ENCODE measurements around the gene DCAF4. TPM values are rescaled to one million over a fixed set of nuclear protein-coding genes. Genes with fewer than 3 reads are reported as not detected.

Gene DCAF4
- total and polyA plus RNA-seq, 2 donors = 5.9 to 16.6 TPM

- DNase-seq (ENCODE audit: extremely low spot score) = no peak
- no peak overlapping the region for H3K4me3 ChIP-seq (ENCODE audit: low read depth, low read length)
- no peaks in the 10 kb centered on the region for H3K4me1 ChIP-seq (ENCODE audit: insufficient read depth)
- no peak overlapping the region for H3K27ac ChIP-seq (ENCODE audit: low read depth)
- no peaks in the 10 kb centered on the region for H3K36me3 ChIP-seq (ENCODE audit: insufficient read depth)
- 81% methylated on average over 2 of the region's 2 CpGs for WGBS
Observed at GRCh38 chr14:72888636-72889201, 37.5 kb upstream of the DCAF4 start.

GRCh38 chr14:72889366-72889765 is 36.9 kb upstream of the DCAF4 start:
- Histone ChIP-seq H3K36me3 (ENCODE audit: insufficient read depth) (no peaks in the 10 kb centered on the region), H3K4me1 (ENCODE audit: insufficient read depth) (no peaks in the 10 kb centered on the region), H3K4me3 (ENCODE audit: low read depth, low read length) (no peak overlapping the region), H3K27ac (ENCODE audit: low read depth) (no peak overlapping the region)
- DNase-seq (ENCODE audit: extremely low spot score) = no peak
- WGBS = 63% methylated on average over 5 of the region's 5 CpGs

GRCh38 chr14:72891666-72892102 is 34.6 kb upstream of the DCAF4 start:
- Histone ChIP-seq H3K36me3 (ENCODE audit: insufficient read depth) (no peaks in the 10 kb centered on the region), H3K4me3 (ENCODE audit: low read depth, low read length) (peak overlapping the region; percentile 65), H3K4me1 (ENCODE audit: insufficient read depth) (no peaks in the 10 kb centered on the region), H3K27ac (ENCODE audit: low read depth) (no peak overlapping the region)
- WGBS = 3% methylated on average over 14 of the region's 14 CpGs
- no peak for DNase-seq (ENCODE audit: extremely low spot score)

- H3K4me1 ChIP-seq (ENCODE audit: insufficient read depth) = no peaks in the 10 kb centered on the region
- peak overlapping the region; percentile 65 for H3K4me3 ChIP-seq (ENCODE audit: low read depth, low read length)
- H3K27ac ChIP-seq (ENCODE audit: low read depth) = no peak overlapping the region
- WGBS = under 1% methylated on average over 47 of the region's 47 CpGs
- no peaks in the 10 kb centered on the region for H3K36me3 ChIP-seq (ENCODE audit: insufficient read depth)
- DNase-seq (ENCODE audit: extremely low spot score) = no peak
Observed at GRCh38 chr14:72892103-72892878, 34.0 kb upstream of the DCAF4 start.

GRCh38 chr14:72892879-72893635 is 33.2 kb upstream of the DCAF4 start:
- no peak overlapping the region for H3K27ac ChIP-seq (ENCODE audit: low read depth)
- no peaks in the 10 kb centered on the region for H3K36me3 ChIP-seq (ENCODE audit: insufficient read depth)
- peak overlapping the region; percentile 65 for H3K4me3 ChIP-seq (ENCODE audit: low read depth, low read length)
- no peak for DNase-seq (ENCODE audit: extremely low spot score)
- H3K4me1 ChIP-seq (ENCODE audit: insufficient read depth) = no peaks in the 10 kb centered on the region
- under 1% methylated on average over 68 of the region's 68 CpGs for WGBS

- Histone ChIP-seq H3K36me3 (ENCODE audit: insufficient read depth) (no peaks in the 10 kb centered on the region), H3K27ac (ENCODE audit: low read depth) (no peak within 1 kb of the TSS), H3K4me1 (ENCODE audit: insufficient read depth) (no peaks in the 10 kb centered on the region), H3K4me3 (ENCODE audit: low read depth, low read length) (peak within 1 kb of the TSS; percentile 65)
- DNase-seq (ENCODE audit: extremely low spot score) = peak; percentile 74
- under 1% methylated on average over 54 of the region's 54 CpGs for WGBS
Observed at GRCh38 chr14:72893636-72894322, 32.5 kb upstream of the DCAF4 start, which contains the start of gene DPF3. TSS of gene DPF3 (minus strand) at chr14:72894101. CDS start at chr14:72894088, 13 bp downstream.

GRCh38 chr14:72894323-72894622 is 32.0 kb upstream of the DCAF4 start:
- peak overlapping the region; percentile 65 for H3K4me3 ChIP-seq (ENCODE audit: low read depth, low read length)
- H3K4me1 ChIP-seq (ENCODE audit: insufficient read depth) = no peaks in the 10 kb centered on the region
- no peak for DNase-seq (ENCODE audit: extremely low spot score)
- no peak overlapping the region for H3K27ac ChIP-seq (ENCODE audit: low read depth)
- WGBS = 1% methylated on average over 11 of the region's 11 CpGs
- H3K36me3 ChIP-seq (ENCODE audit: insufficient read depth) = no peaks in the 10 kb centered on the region

GRCh38 chr14:72894623-72895378 is 31.5 kb upstream of the DCAF4 start:
- WGBS = 10% methylated on average over 25 of the region's 25 CpGs
- no peaks in the 10 kb centered on the region for H3K36me3 ChIP-seq (ENCODE audit: insufficient read depth)
- H3K27ac ChIP-seq (ENCODE audit: low read depth) = no peak overlapping the region
- no peak for DNase-seq (ENCODE audit: extremely low spot score)
- no peaks in the 10 kb centered on the region for H3K4me1 ChIP-seq (ENCODE audit: insufficient read depth)
- peak overlapping the region; percentile 65 for H3K4me3 ChIP-seq (ENCODE audit: low read depth, low read length)

GRCh38 chr14:72898448-72898847 is 27.8 kb upstream of the DCAF4 start:
- WGBS = 65% methylated on average over 3 of the region's 3 CpGs
- H3K36me3 ChIP-seq (ENCODE audit: insufficient read depth) = no peaks in the 10 kb centered on the region
- H3K4me1 ChIP-seq (ENCODE audit: insufficient read depth) = no peaks in the 10 kb centered on the region
- no peak for DNase-seq (ENCODE audit: extremely low spot score)
- no peak overlapping the region for H3K27ac ChIP-seq (ENCODE audit: low read depth)
- no peak overlapping the region for H3K4me3 ChIP-seq (ENCODE audit: low read depth, low read length)

- no peaks in the 10 kb centered on the region for H3K4me1 ChIP-seq (ENCODE audit: insufficient read depth)
- no peaks in the 10 kb centered on the region for H3K36me3 ChIP-seq (ENCODE audit: insufficient read depth)
- H3K4me3 ChIP-seq (ENCODE audit: low read depth, low read length) = no peak overlapping the region
- 89% methylated on average over 3 of the region's 3 CpGs for WGBS
- DNase-seq (ENCODE audit: extremely low spot score) = no peak
- no peak overlapping the region for H3K27ac ChIP-seq (ENCODE audit: low read depth)
Observed at GRCh38 chr14:72901361-72901760, 24.9 kb upstream of the DCAF4 start.

- WGBS = 90% methylated on average over 5 of the region's 5 CpGs
- H3K4me1 ChIP-seq (ENCODE audit: insufficient read depth) = no peaks in the 10 kb centered on the region
- H3K27ac ChIP-seq (ENCODE audit: low read depth) = no peak overlapping the region
- H3K4me3 ChIP-seq (ENCODE audit: low read depth, low read length) = no peak overlapping the region
- H3K36me3 ChIP-seq (ENCODE audit: insufficient read depth) = no peaks in the 10 kb centered on the region
- no peak for DNase-seq (ENCODE audit: extremely low spot score)
Observed at GRCh38 chr14:72902801-72903530, 23.3 kb upstream of the DCAF4 start.

GRCh38 chr14:72903716-72904115 is 22.5 kb upstream of the DCAF4 start:
- no peaks in the 10 kb centered on the region for H3K36me3 ChIP-seq (ENCODE audit: insufficient read depth)
- WGBS = 50% methylated on average over 1 of the region's 1 CpG
- no peak for DNase-seq (ENCODE audit: extremely low spot score)

More at GRCh38 chr14:72903716-72904115, 22.5 kb upstream of the DCAF4 start:
- Histone ChIP-seq H3K4me1 (ENCODE audit: insufficient read depth) (no peaks in the 10 kb centered on the region), H3K4me3 (ENCODE audit: low read depth, low read length) (no peak overlapping the region), H3K27ac (ENCODE audit: low read depth) (no peak overlapping the region)
